HEK293 (cell line): Measurements from ENCODE around the gene KIAA1328.

Source experiments
- CTCF ChIP-seq: fragments of 450-650 bp; formaldehyde crosslinking; IDR thresholded peaks from 2 replicates; pipeline ENCODE4 v1.5.1; 2016; ENCODE audit warnings: missing biosample characterization, missing genetic modification characterization
- SP2 ChIP-seq: fragments of 450-650 bp; formaldehyde crosslinking; IDR thresholded peaks from 2 replicates; pipeline ENCODE4 v1.5.1; 2016; ENCODE audit warnings: missing biosample characterization, missing genetic modification characterization
- ZEB2 ChIP-seq: fragments of 450-650 bp; formaldehyde crosslinking; IDR thresholded peaks from 2 replicates; pipeline ENCODE4 v1.5.1; 2016; ENCODE audit warnings: missing biosample characterization, missing genetic modification characterization
- ZNF19 ChIP-seq: fragments of 450-650 bp; formaldehyde crosslinking; IDR thresholded peaks from 2 replicates; pipeline ENCODE4; 2016; ENCODE audit warnings: missing biosample characterization, missing genetic modification characterization, low read depth
- ZNF202 ChIP-seq: fragments of 450-650 bp; formaldehyde crosslinking; IDR thresholded peaks from 2 replicates; pipeline ENCODE4 v1.5.1; 2016; ENCODE audit warnings: missing biosample characterization, missing genetic modification characterization, borderline replicate concordance
- ZNF24 ChIP-seq: fragments of 450-650 bp; formaldehyde crosslinking; IDR thresholded peaks from 2 replicates; pipeline ENCODE4 v1.5.1; 2016; ENCODE audit warnings: missing biosample characterization, missing genetic modification characterization
- ZNF398 ChIP-seq: fragments of 450-650 bp; formaldehyde crosslinking; IDR thresholded peaks from 2 replicates; pipeline ENCODE4 v1.5.1; 2017; ENCODE audit warnings: missing biosample characterization, missing genetic modification characterization
- ZNF473 ChIP-seq: fragments of 450-650 bp; formaldehyde crosslinking; IDR thresholded peaks from 2 replicates; pipeline ENCODE4 v1.5.1; 2017; ENCODE audit warnings: missing biosample characterization, missing genetic modification characterization
- ZNF658 ChIP-seq: fragments of 450-650 bp; formaldehyde crosslinking; IDR thresholded peaks from 2 replicates; pipeline ENCODE4; 2016; ENCODE audit warnings: missing biosample characterization, missing genetic modification characterization
- ZNF830 ChIP-seq: fragments of 450-650 bp; IDR thresholded peaks from 2 replicates; pipeline ENCODE4 v1.5.0; 2018; ENCODE audit warnings: missing biosample characterization, missing genetic modification characterization, low read depth, mild to moderate bottlenecking, moderate library complexity

- TF ChIP-seq ZNF19 (no peak), CTCF (tag by site-specific recombination) (no peak), ZEB2 (tag by site-specific recombination) (no peak), ZNF830 (tag by site-specific recombination) (no peak), ZNF398 (tag by site-specific recombination) (no peak), ZNF202 (no peak), ZNF658 (tag by site-specific recombination) (no peak), ZNF24 (tag by site-specific recombination) (no peak), ZNF473 (no peak), SP2 (tag by site-specific recombination) (no peak)
These were observed 350.5 kb downstream of the KIAA1328 start for GRCh38 chr18:37179384-37179783.
